ENCODE data around the gene LCN2. TPM values are rescaled to one million over a fixed set of nuclear protein-coding genes. Genes with fewer than 3 reads are reported as not detected.
A peak's percentile ranks its signal among the peaks of the same experiment; 100 is the strongest.

The LCN2 gene
- total RNA-seq, 2 experiments from 2014 or later, result not detected

- intact Hi-C loops (cut with micrococcal nuclease), result no loop called here
- Mint-ChIP-seq H3K27ac (no peak overlapping the region), H3K4me1 (ENCODE audit: low read depth) (peaks cover 7% of the 10 kb centered on the region), H3K36me3 (ENCODE audit: low read depth) (no peaks in the 10 kb centered on the region), H3K9me3 (no peaks in the 10 kb centered on the region), H3K4me3 (no peak overlapping the region), H3K27me3 (ENCODE audit: low read depth) (no peaks in the 10 kb centered on the region)
- CTCF ChIA-PET, result interaction anchor here (1.0 to 1.8 kb wide), 4 partner anchors 12 to 20 kb away, joined by 3 to 5 read pairs (median 3); no protein-coding TSS in a partner anchor
- no peak for DNase-seq
These were observed 12.1 kb upstream of the LCN2 start for GRCh38 chr9:128136816-128137793.

GRCh38 chr9:128138001-128138400, 11.3 kb upstream of the LCN2 start:
- no peaks in the 10 kb centered on the region for H3K36me3 Mint-ChIP-seq (ENCODE audit: low read depth)
- H3K27me3 Mint-ChIP-seq (ENCODE audit: low read depth), result no peaks in the 10 kb centered on the region
- H3K27ac Mint-ChIP-seq, result no peak overlapping the region
- peaks cover 10% of the 10 kb centered on the region for H3K4me1 Mint-ChIP-seq (ENCODE audit: low read depth)
- H3K9me3 Mint-ChIP-seq, result no peaks in the 10 kb centered on the region
- intact Hi-C loops (cut with micrococcal nuclease), result no loop called here
- H3K4me3 Mint-ChIP-seq, result no peak overlapping the region
- DNase-seq, result no peak
- CTCF ChIA-PET, result no interaction called here

GRCh38 chr9:128139621-128140020, 9.6 kb upstream of the LCN2 start:
- intact Hi-C loops (cut with micrococcal nuclease), result no loop called here
- Mint-ChIP-seq H3K4me3 (no peak overlapping the region), H3K4me1 (ENCODE audit: low read depth) (peaks cover 15% of the 10 kb centered on the region), H3K27me3 (ENCODE audit: low read depth) (no peaks in the 10 kb centered on the region), H3K36me3 (ENCODE audit: low read depth) (no peaks in the 10 kb centered on the region), H3K27ac (no peak overlapping the region), H3K9me3 (no peaks in the 10 kb centered on the region)
- DNase-seq, result no peak
- CTCF ChIA-PET, result no interaction called here

GRCh38 chr9:128141604-128142003, 7.6 kb upstream of the LCN2 start:
- Mint-ChIP-seq H3K9me3 (no peaks in the 10 kb centered on the region), H3K27ac (no peak overlapping the region), H3K4me3 (no peak overlapping the region), H3K4me1 (ENCODE audit: low read depth) (peaks cover 12% of the 10 kb centered on the region), H3K36me3 (ENCODE audit: low read depth) (no peaks in the 10 kb centered on the region), H3K27me3 (ENCODE audit: low read depth) (no peaks in the 10 kb centered on the region)
- intact Hi-C loops (cut with micrococcal nuclease), result no loop called here
- CTCF ChIA-PET, result interaction anchor here (1.7 kb wide), 1 partner anchor 9 kb away, joined by 4 read pairs; no protein-coding TSS in a partner anchor
- DNase-seq, result no peak

- Mint-ChIP-seq H3K9me3 (no peaks in the 10 kb centered on the region), H3K4me3 (no peak overlapping the region), H3K27me3 (ENCODE audit: low read depth) (no peaks in the 10 kb centered on the region), H3K36me3 (ENCODE audit: low read depth) (no peaks in the 10 kb centered on the region), H3K4me1 (ENCODE audit: low read depth) (peaks cover 12% of the 10 kb centered on the region), H3K27ac (no peak overlapping the region)
- DNase-seq, result peak; percentile 30
- CTCF ChIA-PET, result interaction anchor here (0.6 to 1.7 kb wide), 3 partner anchors 9 to 135 kb away, joined by 3 to 4 read pairs (median 3); no protein-coding TSS in a partner anchor
- intact Hi-C loops (cut with micrococcal nuclease), result no loop called here
These were observed 7.2 kb upstream of the LCN2 start for GRCh38 chr9:128142061-128142460.

- no peaks in the 10 kb centered on the region for H3K27me3 Mint-ChIP-seq (ENCODE audit: low read depth)
- CTCF ChIA-PET, result interaction anchor here (0.6 to 1.7 kb wide), 4 partner anchors 8 to 135 kb away, joined by 3 to 4 read pairs (median 4); no protein-coding TSS in a partner anchor
- H3K9me3 Mint-ChIP-seq, result no peaks in the 10 kb centered on the region
- no peak overlapping the region for H3K4me3 Mint-ChIP-seq
- H3K36me3 Mint-ChIP-seq (ENCODE audit: low read depth), result no peaks in the 10 kb centered on the region
- peak overlapping the region; percentile 44 for H3K27ac Mint-ChIP-seq
- DNase-seq, result no peak
- intact Hi-C loops (cut with micrococcal nuclease), result no loop called here
- H3K4me1 Mint-ChIP-seq (ENCODE audit: low read depth), result peaks cover 12% of the 10 kb centered on the region
These were observed 6.7 kb upstream of the LCN2 start for GRCh38 chr9:128142596-128142995.

- CTCF ChIA-PET, result interaction anchor here (1.1 kb wide), 1 partner anchor 31 kb away, joined by 4 read pairs; no protein-coding TSS in a partner anchor
- no peaks in the 10 kb centered on the region for H3K27me3 Mint-ChIP-seq (ENCODE audit: low read depth)
- DNase-seq, result no peak
- H3K9me3 Mint-ChIP-seq, result no peaks in the 10 kb centered on the region
- intact Hi-C loops (cut with micrococcal nuclease), result no loop called here
- no peak overlapping the region for H3K4me3 Mint-ChIP-seq
- H3K4me1 Mint-ChIP-seq (ENCODE audit: low read depth), result peaks cover 12% of the 10 kb centered on the region
- H3K36me3 Mint-ChIP-seq (ENCODE audit: low read depth), result no peaks in the 10 kb centered on the region
- H3K27ac Mint-ChIP-seq, result no peak overlapping the region
These were observed 5.6 kb upstream of the LCN2 start for GRCh38 chr9:128143525-128144238.

- no peaks in the 10 kb centered on the region for H3K9me3 Mint-ChIP-seq
- no peaks in the 10 kb centered on the region for H3K27me3 Mint-ChIP-seq (ENCODE audit: low read depth)
- no peak overlapping the region for H3K27ac Mint-ChIP-seq
- no peak overlapping the region for H3K4me3 Mint-ChIP-seq
- H3K4me1 Mint-ChIP-seq (ENCODE audit: low read depth), result peaks cover 12% of the 10 kb centered on the region
- DNase-seq, result no peak
- H3K36me3 Mint-ChIP-seq (ENCODE audit: low read depth), result no peaks in the 10 kb centered on the region
- CTCF ChIA-PET, result no interaction called here
- intact Hi-C loops (cut with micrococcal nuclease), result no loop called here
These were observed 4.7 kb upstream of the LCN2 start for GRCh38 chr9:128144239-128145181.

GRCh38 chr9:128145536-128145935, 3.7 kb upstream of the LCN2 start:
- Mint-ChIP-seq H3K4me1 (ENCODE audit: low read depth) (peaks cover 12% of the 10 kb centered on the region), H3K9me3 (no peaks in the 10 kb centered on the region), H3K4me3 (no peak overlapping the region), H3K27me3 (ENCODE audit: low read depth) (no peaks in the 10 kb centered on the region), H3K27ac (no peak overlapping the region), H3K36me3 (ENCODE audit: low read depth) (no peaks in the 10 kb centered on the region)
- intact Hi-C loops (cut with micrococcal nuclease), result no loop called here
- CTCF ChIA-PET, result no interaction called here
- no peak for DNase-seq

GRCh38 chr9:128145951-128146351, 3.3 kb upstream of the LCN2 start:
- intact Hi-C loops (cut with micrococcal nuclease), result no loop called here
- CTCF ChIA-PET, result no interaction called here
- no peaks in the 10 kb centered on the region for H3K36me3 Mint-ChIP-seq (ENCODE audit: low read depth)

GRCh38 chr9:128146591-128147120, 2.6 kb upstream of the LCN2 start:
- DNase-seq, result no peak
- intact Hi-C loops (cut with micrococcal nuclease), result no loop called here
- H3K9me3 Mint-ChIP-seq, result no peaks in the 10 kb centered on the region
- H3K27ac Mint-ChIP-seq, result no peak overlapping the region
- H3K27me3 Mint-ChIP-seq (ENCODE audit: low read depth), result no peaks in the 10 kb centered on the region
- H3K4me3 Mint-ChIP-seq, result no peak overlapping the region
- no peaks in the 10 kb centered on the region for H3K36me3 Mint-ChIP-seq (ENCODE audit: low read depth)
- CTCF ChIA-PET, result no interaction called here
- H3K4me1 Mint-ChIP-seq (ENCODE audit: low read depth), result peaks cover 12% of the 10 kb centered on the region

More at GRCh38 chr9:128145951-128146351, 3.3 kb upstream of the LCN2 start:
- H3K27ac Mint-ChIP-seq, result no peak overlapping the region
- H3K27me3 Mint-ChIP-seq (ENCODE audit: low read depth), result no peaks in the 10 kb centered on the region
- DNase-seq, result no peak
- H3K4me1 Mint-ChIP-seq (ENCODE audit: low read depth), result peaks cover 12% of the 10 kb centered on the region
- H3K9me3 Mint-ChIP-seq, result no peaks in the 10 kb centered on the region
- H3K4me3 Mint-ChIP-seq, result no peak overlapping the region
